Thyroid gland (tissue), 4 donors: ENCODE results near the gene IPP. TPM values are rescaled to one million over a fixed set of nuclear protein-coding genes. Genes with fewer than 3 reads are reported as not detected.

Experiments
- DNase-seq, 2 donors: peaks; one replicate each; pipeline ENCODE4 v3.0.0-alpha.2; 2019
- H3K27ac ChIP-seq, 3 donors: fragments of 200-600 bp; sonication (generic); 1 replicate in 2 of 3; 2 replicates in 1 of 3; pipeline ENCODE4 v1.5.1; 2016 to 2019; ENCODE audit warnings: mild to moderate bottlenecking in 1 of 3, moderate library complexity in 1 of 3
- H3K27me3 ChIP-seq: fragments of 200-600 bp; sonication (generic); one replicate; pipeline ENCODE4 v1.5.1; 2019
- H3K36me3 ChIP-seq, 2 donors: fragments of 200-600 bp; sonication (generic); one replicate each; pipeline ENCODE4 v1.5.1; 2016 to 2019
- H3K4me1 ChIP-seq, 2 donors: fragments of 200-600 bp; sonication (generic); one replicate each; pipeline ENCODE4 v1.5.1; 2017 to 2019
- H3K4me3 ChIP-seq, 3 donors: fragments of 200-600 bp; sonication (generic); replicated peaks in 1 of 3; 1 replicate in 2 of 3; 2 replicates in 1 of 3; pipeline ENCODE4 v1.5.1; 2016; ENCODE audit warnings: mild to moderate bottlenecking in 1 of 3
- H3K9me3 ChIP-seq: fragments of 200-600 bp; sonication (generic); one replicate; pipeline ENCODE4 v1.5.1; 2017
- POLR2A ChIP-seq, 2 donors: fragments of 450-650 bp; IDR thresholded peaks; one replicate each; pipeline ENCODE4 v1.6.1; 2017; ENCODE audit warnings: antibody characterized with exemption in 2 of 2, mild to moderate bottlenecking in 2 of 2, moderate library complexity in 1 of 2
- WGBS, 2 donors: methylation state at CpG; one replicate each; pipeline ENCODE4 v1.1.5; 2017; 5-methylcytosine and 5-hydroxymethylcytosine counted together
- intact Hi-C: fragments of 100-400 bp; cut with DNase I; formaldehyde crosslinking; loops from one replicate; pipeline ENCODE4 v1.15.1; 2023
- total RNA-seq, 4 donors: library from RNA; depleted of rRNA; stranded (reverse); fragments of >200 nt; gene quantifications; one replicate each; pipeline ENCODE4 v1.2.3, GENCODE V29; 2016
- TF ChIP-seq, protein P1 (sequence below), 6 experiments: fragments of 200-600 bp in 3 of 6; fragments of 450-650 bp in 3 of 6; sonication (generic) in 3 of 6; IDR thresholded peaks; one replicate each; pipeline ENCODE4 v1.5.1; 2016 to 2019; ENCODE audit warnings: antibody characterized with exemption in 6 of 6, mild to moderate bottlenecking in 2 of 6, inconsistent platforms in 1 of 6, moderate library complexity in 1 of 6

IPP gene
- total RNA-seq, 4 donors from 2014 or later: 14.9 to 20.1 (median 17.8) TPM

DNA sequence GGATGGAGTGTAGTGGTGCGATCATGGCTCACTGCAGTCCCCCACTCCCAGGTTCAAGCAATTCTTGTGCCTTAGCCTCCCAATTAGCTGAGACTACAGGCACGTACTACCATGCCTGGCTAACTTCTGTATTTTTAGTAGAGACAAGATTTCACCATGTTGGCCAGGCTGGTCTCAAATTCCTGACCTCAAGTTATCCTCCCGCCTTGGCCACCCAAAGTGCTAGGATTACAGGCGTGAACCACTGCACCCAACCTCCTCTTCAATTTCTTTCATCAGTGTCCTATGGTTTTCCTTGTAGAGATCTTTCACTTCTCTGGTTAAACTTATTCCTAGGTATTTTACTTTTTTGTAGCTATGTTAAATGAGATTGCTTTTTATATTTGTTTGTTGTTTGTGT, 42.3 kb upstream of the IPP start:
- Histone ChIP-seq H3K36me3 (no peaks in the 10 kb centered on the region), H3K4me1 (no peaks in the 10 kb centered on the region), H3K4me3 (no peak overlapping the region), H3K27me3 (no peaks in the 10 kb centered on the region), H3K27ac (no peak overlapping the region), H3K9me3 (no peaks in the 10 kb centered on the region)
- intact Hi-C loops: no loop called here
- no peak for DNase-seq
- TF ChIP-seq POLR2A (IDR thresholded peaks at IDR 0.05): no peak
- TF ChIP-seq, protein P1, sequence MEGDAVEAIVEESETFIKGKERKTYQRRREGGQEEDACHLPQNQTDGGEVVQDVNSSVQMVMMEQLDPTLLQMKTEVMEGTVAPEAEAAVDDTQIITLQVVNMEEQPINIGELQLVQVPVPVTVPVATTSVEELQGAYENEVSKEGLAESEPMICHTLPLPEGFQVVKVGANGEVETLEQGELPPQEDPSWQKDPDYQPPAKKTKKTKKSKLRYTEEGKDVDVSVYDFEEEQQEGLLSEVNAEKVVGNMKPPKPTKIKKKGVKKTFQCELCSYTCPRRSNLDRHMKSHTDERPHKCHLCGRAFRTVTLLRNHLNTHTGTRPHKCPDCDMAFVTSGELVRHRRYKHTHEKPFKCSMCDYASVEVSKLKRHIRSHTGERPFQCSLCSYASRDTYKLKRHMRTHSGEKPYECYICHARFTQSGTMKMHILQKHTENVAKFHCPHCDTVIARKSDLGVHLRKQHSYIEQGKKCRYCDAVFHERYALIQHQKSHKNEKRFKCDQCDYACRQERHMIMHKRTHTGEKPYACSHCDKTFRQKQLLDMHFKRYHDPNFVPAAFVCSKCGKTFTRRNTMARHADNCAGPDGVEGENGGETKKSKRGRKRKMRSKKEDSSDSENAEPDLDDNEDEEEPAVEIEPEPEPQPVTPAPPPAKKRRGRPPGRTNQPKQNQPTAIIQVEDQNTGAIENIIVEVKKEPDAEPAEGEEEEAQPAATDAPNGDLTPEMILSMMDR (IDR thresholded peaks at IDR 0.05): no peak
- WGBS, 2 donors: 49 to 51% methylated on average over 4 of the region's 4 CpGs

DNA sequence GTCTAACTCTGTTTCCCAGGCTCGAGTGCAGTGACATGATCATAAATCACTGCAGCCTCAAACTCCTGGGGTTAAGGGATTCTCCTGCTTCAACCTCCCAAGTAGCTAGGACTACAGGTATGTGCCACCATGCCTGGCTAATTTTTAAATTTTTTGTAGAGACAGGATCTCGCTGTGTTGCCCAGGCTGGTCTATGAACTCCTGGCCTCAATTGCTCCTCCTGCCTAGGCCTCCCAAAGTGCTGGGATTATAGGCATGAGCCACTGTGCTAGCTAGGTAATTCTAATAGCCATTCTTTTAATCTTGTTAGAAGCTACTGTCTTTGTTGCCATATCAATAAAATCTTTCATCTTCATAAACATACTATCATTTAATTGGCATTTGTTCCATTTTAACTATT, 39.1 kb upstream of the IPP start:
- DNase-seq: no peak
- H3K27ac ChIP-seq: no peak overlapping the region
- no peak overlapping the region for H3K4me3 ChIP-seq
- no peaks in the 10 kb centered on the region for H3K27me3 ChIP-seq
- intact Hi-C loops: no loop called here
- WGBS, 2 donors: 84 to 91% methylated on average over 2 of the region's 2 CpGs
- TF ChIP-seq POLR2A (IDR thresholded peaks at IDR 0.05): no peak
- TF ChIP-seq, protein P1 (IDR thresholded peaks at IDR 0.05): no peak
- H3K9me3 ChIP-seq: no peaks in the 10 kb centered on the region
- H3K36me3 ChIP-seq: no peaks in the 10 kb centered on the region
- H3K4me1 ChIP-seq: no peaks in the 10 kb centered on the region

DNA sequence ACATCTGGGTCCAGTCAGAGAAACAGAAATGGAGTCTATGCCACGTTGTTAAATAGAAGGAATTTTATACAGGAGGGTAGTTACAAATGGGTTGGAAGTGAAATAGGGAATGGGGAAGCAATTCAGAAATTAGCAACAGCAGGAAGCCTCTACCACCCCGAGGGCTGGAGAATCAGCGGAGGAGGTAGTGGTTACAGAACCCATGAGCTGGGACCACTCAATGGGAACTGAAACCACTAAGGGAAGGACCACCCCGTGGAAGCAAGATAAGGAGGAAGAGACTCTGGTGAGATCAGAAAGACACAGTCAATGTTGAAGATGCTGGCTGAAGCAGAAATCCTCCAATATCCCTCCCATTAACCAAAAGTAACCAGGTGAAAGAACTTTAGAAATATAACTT, 37.5 kb upstream of the IPP start:
- intact Hi-C loops: no loop called here
- DNase-seq: no peak
- H3K4me1 ChIP-seq: no peaks in the 10 kb centered on the region
- TF ChIP-seq, protein P1 (IDR thresholded peaks at IDR 0.05): no peak
- no peak for TF ChIP-seq POLR2A (IDR thresholded peaks at IDR 0.05)
- no peaks in the 10 kb centered on the region for H3K27me3 ChIP-seq
- H3K9me3 ChIP-seq: no peaks in the 10 kb centered on the region
- H3K4me3 ChIP-seq: no peak overlapping the region
- H3K27ac ChIP-seq: no peak overlapping the region
- WGBS, 2 donors: 78 to 87% methylated on average over 4 of the region's 4 CpGs
- no peaks in the 10 kb centered on the region for H3K36me3 ChIP-seq

DNA sequence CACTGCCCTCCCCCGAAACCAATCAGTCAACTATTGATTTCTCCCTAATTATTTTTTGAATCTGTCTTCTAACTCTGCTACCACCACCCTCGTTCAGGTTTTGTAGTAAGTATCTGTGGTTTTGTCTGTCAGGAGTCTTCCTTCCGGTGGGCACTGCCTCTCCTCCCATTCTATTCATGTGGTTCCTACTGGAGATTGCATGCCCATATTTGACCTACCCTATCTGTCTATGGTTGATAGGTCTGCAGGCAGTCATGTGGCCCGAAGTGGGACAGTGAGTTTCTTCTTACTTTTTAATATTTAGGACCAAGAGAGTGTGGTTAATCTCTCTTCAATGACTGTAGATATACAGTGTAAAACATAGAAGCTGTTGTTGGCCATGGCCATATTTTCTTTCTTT, 35.1 kb upstream of the IPP start:
- Histone ChIP-seq H3K4me3 (no peak overlapping the region), H3K27me3 (no peaks in the 10 kb centered on the region), H3K27ac (no peak overlapping the region), H3K36me3 (no peaks in the 10 kb centered on the region), H3K4me1 (no peaks in the 10 kb centered on the region), H3K9me3 (no peaks in the 10 kb centered on the region)
- WGBS, 2 donors: 79 to 86% methylated on average over 4 of the region's 4 CpGs
- no peak for DNase-seq
- TF ChIP-seq, protein P1 (IDR thresholded peaks at IDR 0.05): no peak
- no peak for TF ChIP-seq POLR2A (IDR thresholded peaks at IDR 0.05)
- intact Hi-C loops: no loop called here

DNA sequence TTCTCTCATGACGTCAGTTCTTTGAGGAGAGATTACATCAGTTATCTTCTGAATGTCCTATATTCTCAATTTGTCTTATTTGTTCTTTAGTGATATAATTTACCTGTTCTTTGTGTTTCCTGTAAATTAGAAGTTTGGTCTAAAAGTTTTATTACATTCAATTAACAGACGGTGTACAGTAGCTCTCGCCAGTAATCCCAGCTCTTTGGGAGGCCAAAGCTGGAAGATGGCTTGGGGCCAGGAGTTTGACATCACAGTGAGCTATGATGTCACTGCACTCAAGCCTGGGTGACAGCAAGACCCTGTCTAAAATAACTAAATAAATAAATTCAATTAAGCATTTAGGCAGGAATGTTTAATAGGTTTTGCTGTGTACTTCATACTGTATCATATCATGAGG, 25.3 kb upstream of the IPP start:
- no peak for TF ChIP-seq POLR2A (IDR thresholded peaks at IDR 0.05)
- intact Hi-C loops: no loop called here
- Histone ChIP-seq H3K4me3 (no peak overlapping the region), H3K9me3 (no peaks in the 10 kb centered on the region), H3K27ac (no peak overlapping the region), H3K36me3 (no peaks in the 10 kb centered on the region), H3K4me1 (peaks cover 0 to 6% of the 10 kb centered on the region in 2 donors), H3K27me3 (no peaks in the 10 kb centered on the region)
- WGBS, 2 donors: 89 to 92% methylated on average over 3 of the region's 3 CpGs
- no peak for DNase-seq

DNA sequence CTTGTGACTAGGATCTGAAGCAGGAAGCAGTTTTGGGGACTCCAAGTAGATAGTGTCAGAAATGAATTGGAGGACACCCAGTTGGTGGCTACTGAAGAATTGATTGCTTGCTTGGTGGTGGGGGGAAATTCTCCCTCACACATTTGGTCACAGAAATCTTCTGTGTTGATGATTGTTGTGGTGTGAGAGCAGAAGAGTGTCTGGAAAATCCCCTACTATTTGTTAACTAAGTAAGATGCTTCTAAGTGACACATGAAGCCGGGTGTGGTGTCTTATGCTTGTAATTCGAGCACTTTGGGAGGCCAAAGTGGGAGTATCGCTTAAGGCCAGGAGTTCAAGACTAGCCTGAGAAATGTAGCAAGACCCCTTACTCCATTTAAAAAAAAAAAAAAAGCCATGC, 22.5 kb upstream of the IPP start:
- DNase-seq: no peak
- H3K9me3 ChIP-seq: no peaks in the 10 kb centered on the region
- intact Hi-C loops: no loop called here
- H3K27ac ChIP-seq: no peak overlapping the region
- WGBS, 2 donors: 85 to 91% methylated on average over 3 of the region's 3 CpGs
- TF ChIP-seq POLR2A (IDR thresholded peaks at IDR 0.05): no peak
- TF ChIP-seq, protein P1 (IDR thresholded peaks at IDR 0.05): no peak
- H3K27me3 ChIP-seq: no peaks in the 10 kb centered on the region
- H3K36me3 ChIP-seq: no peaks in the 10 kb centered on the region
- H3K4me3 ChIP-seq: no peak overlapping the region
- H3K4me1 ChIP-seq: peaks cover 0 to 6% of the 10 kb centered on the region in 2 donors
